Measurements from ENCODE around the gene ZNF423. TPM values are rescaled to one million over a fixed set of nuclear protein-coding genes. Genes with fewer than 3 reads are reported as not detected.

ZNF423 gene
- total RNA-seq, 2 donors from 2014 or later, result 12.3 to 29.3 TPM

DNA sequence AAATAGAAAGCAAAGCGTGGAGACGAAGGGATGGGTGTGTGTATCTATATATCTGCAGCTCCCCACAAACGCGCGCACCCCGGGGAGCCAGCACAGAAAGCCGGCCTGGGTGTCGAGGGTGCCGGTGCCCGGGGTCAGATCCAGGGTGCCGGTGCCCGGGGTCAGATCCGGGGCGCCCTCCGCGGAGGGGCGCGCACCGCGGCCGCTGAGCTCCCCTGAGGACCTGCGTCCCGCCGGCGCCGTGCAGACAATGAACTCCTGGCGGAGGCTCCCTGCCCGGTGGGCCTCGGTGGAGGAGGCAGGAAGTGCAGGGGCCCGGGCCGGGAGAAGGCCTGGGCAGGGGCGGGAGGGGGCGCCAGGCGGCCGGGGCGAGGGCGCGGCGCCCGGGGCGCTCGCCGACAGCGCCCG, 1.1 kb downstream of the ZNF423 start:
- intact Hi-C loops (cut with DNase I), result loop anchor here (5.0 to 10.0 kb wide), 4 partner anchors 152 to 362 kb away; no protein-coding TSS in a partner anchor
- no peak for DNase-seq (ENCODE audit: low spot score)

DNA sequence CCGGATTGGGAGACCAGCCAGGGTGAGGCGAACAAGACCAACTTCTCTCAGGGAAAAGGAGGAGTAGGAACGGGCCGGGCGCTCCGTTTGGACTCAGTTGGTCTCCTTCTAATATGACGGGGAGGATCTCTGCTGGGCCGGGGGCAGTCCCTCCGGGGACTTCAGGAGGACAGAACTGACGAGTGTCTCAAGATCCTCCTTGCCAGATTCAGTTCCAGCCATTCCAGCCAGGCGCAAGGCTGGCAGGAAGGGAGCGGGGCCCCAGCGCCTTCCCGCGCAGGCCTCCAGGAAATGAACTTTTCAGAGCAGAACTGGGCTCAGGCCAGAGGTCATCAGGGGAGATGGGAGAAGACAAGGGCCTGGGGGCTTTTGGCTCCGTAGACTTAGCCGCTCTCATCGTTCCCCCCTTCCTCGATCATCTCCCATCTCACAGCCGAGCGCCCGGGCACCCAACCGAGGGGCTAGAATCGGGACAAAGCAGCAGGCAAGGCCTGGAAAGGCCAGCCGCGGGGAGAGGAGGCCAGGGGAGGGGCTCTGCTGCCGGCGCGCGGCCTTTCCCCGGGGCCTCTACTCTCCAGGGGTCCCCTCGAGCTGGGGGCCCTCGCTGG, 1.6 kb downstream of the ZNF423 start:
- intact Hi-C loops (cut with DNase I), result loop anchor here in 1 of 2 donors (10.0 kb wide), 1 partner anchor 359 kb away; no protein-coding TSS in a partner anchor
- no peak for DNase-seq (ENCODE audit: low spot score)

DNA sequence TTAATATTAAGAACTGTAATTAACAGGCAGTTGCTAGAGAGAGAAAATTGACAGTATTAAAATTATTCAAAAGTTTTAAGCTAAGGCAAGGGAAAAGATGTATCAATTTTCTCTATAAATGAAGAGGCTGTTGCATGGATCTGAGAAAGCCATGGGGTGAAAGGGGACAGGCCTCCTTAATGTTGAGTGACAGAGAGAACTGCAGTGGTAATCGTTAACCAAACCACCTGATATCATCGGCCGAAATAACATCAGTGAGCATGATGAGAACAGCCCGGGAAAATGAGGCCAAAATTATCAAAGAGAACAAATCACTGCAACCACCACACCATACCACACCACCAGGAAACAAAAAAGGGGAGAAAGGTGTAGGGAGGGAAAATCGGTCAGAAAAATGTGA, 3.6 kb downstream of the ZNF423 start:
- no peak for DNase-seq (ENCODE audit: low spot score)
- intact Hi-C loops (cut with DNase I), result loop anchor here in 1 of 2 donors (10.0 kb wide), 1 partner anchor 357 kb away; no protein-coding TSS in a partner anchor

DNA sequence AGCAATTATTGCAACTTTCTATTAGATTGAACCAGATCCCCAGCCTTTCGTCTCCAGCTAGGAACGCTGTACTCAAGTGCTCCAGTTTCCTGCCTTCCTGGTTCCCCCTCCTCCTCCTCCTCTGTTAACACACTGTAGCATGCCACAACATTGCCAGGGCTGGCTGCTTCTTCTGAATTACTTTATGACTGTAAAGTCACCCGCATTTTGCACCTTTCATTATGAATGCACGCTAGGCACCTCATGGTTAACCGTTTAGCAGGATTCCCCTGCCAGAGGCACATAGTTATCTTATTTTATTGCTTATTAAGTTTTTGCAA, 4.5 kb downstream of the ZNF423 start:
- intact Hi-C loops (cut with DNase I), result loop anchor here in 1 of 2 donors (10.0 kb wide), 1 partner anchor 357 kb away; no protein-coding TSS in a partner anchor
- DNase-seq (ENCODE audit: low spot score), result no peak

DNA sequence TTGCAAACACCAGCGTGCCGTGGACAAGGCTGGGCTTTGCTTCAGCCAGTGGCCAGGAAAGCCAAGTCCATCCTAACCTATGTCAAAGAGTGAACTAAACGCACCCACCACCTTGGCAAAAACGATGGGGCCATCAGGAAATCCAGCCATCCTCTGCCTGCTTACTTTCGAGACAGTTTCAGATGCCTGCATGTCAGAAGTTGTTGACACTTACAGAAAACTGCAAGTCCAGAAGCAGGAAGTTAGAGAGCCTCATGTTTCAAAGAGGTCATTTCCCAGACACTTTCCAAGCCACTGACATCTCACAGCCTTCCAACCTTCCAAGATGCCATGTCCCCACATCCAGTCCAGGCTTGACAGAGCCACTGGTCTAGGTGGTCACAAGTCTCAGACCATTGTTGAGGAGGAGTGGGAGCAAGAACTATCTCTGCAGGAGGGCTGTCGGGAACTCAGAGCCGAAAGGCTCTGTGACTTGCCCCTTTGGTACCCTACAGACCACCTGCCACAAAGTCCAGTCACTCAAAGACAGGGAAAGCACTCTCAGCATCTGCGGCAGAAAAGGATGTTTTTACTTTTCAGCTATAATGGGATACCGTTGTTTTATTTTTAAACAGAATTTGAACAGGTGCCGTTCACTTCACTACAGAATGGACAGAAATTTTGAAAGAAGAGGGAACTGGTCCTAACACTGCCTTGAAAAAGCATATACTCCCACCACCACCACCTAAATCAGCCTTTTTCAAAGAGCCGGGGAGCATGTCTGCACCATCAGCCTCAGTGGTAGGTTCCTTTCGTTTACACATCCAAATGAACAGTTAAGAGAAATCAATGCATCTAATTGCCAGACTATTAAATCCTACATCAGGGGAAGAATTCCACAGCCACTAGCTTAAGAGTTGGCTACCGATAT, 5.1 kb downstream of the ZNF423 start:
- intact Hi-C loops (cut with DNase I), result loop anchor here in 1 of 2 donors (10.0 kb wide), 1 partner anchor 356 kb away; no protein-coding TSS in a partner anchor

DNA sequence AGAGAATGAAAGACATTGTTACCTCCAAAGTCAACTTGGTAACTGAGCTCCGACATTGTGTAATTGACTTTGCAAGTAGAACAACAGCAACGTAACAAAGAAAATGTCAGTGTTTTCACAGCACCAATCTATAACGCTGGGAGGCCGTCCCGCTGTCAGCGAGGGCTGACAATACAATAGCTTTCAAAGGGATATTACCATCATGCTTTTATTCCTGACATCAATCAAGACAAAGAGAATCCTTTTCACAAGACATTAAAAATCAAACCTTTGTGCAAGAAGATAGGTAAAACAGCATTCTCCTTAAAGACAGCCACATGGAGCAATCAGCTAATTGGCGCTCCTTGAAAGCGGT, 6.2 kb downstream of the ZNF423 start:
- no peak for DNase-seq (ENCODE audit: low spot score)
- intact Hi-C loops (cut with DNase I), result loop anchor here in 1 of 2 donors (10.0 kb wide), 1 partner anchor 355 kb away; no protein-coding TSS in a partner anchor

More for the DNA sequence above, 5.1 kb downstream of the ZNF423 start:
- no peak for DNase-seq (ENCODE audit: low spot score)

DNA sequence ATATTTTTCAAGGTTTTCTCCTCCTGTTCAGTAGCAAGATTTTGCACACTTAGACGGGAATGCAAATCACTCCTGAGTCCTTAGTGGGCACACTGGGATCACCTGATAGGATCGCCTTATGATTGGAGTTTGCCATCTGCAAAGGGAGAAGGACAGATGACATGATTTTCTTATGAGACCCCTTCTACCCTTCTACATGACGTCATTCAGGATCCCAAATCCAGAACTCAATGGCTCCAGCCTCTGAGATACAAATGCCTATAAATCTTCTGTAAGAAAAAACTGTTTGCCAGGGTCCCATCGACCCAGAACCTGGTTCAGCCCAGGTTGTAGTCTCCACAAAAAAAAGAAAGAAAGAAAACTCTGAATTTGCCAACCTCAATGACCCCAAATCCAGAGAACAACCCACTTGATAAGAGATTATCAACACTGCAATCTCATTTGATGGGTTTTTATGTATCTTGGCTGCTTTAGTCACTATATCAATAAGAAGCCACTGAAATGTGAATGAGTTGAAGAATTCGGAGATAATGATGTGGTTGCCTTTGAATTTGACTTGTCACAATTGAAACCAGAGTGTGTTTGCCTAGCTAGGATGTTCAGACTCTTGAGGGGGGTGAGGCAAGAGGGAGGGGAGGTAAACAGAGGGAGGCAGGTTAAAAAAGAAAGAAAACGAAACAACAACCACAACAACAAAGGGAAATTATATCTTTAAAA, 6.7 kb downstream of the ZNF423 start:
- DNase-seq (ENCODE audit: low spot score), result no peak
- intact Hi-C loops (cut with DNase I), result no loop called here

DNA sequence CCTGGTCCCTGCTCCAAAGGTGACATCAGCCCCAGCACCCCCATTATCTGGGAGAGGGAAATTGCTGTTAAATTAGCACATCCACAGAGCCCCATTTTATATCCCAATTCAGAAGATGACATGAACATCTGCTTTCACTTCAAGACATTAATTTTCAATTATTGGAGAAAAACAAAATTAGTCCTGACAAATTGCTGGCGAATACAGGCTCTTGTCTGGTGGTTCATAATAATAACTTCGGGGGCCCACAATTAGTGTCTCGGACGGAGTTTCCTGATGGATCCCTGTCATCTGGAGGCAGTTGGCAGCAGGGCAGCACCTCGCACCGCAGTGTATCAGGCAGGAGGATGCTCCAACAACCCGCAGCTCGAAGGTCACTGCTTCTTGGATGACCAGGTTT, 7.4 kb downstream of the ZNF423 start:
- DNase-seq (ENCODE audit: low spot score), result peak; percentile 43
- intact Hi-C loops (cut with DNase I), result no loop called here

DNA sequence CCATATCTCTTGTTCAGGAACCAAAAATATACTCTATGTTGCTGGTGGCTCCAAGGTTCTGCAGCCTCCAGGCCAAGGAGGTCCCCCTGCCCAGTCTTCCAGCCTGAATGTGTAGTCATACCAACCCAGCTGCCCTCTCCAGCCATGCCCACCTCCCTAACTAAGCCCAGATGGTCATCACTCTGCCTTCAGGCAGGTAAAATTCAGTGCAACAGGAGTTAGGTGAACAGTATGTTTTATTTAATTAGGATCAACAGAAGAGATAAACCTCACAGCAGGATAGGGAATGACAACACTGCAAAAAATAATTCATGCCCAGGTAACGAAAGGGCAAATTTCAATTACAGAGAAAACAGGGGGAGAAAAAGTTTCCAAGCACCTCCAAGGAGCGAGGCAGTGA, 9.1 kb downstream of the ZNF423 start:
- DNase-seq (ENCODE audit: low spot score), result no peak
- intact Hi-C loops (cut with DNase I), result loop anchor here in 1 of 2 donors (1.0 kb wide), 1 partner anchor 25 kb away; no protein-coding TSS in a partner anchor

DNA sequence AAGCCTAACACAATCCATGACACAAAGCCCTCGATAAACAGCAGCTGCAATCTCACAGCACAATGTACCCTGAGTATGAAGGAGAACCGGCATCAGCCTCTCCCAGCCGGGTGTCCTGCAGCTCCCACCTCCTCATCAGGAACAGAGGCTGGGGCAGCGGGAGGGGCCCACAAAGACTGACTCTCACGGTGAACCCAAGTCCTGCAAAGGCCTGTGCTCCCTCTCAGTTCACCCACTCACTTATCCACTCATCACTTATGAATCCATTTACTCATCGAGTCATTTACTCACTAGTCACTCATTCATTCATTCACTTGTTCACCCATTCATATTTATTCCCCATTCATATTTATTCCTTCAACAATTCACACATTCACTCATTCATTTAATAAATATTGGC, 11.6 kb downstream of the ZNF423 start:
- intact Hi-C loops (cut with DNase I), result no loop called here
- DNase-seq (ENCODE audit: low spot score), result no peak

DNA sequence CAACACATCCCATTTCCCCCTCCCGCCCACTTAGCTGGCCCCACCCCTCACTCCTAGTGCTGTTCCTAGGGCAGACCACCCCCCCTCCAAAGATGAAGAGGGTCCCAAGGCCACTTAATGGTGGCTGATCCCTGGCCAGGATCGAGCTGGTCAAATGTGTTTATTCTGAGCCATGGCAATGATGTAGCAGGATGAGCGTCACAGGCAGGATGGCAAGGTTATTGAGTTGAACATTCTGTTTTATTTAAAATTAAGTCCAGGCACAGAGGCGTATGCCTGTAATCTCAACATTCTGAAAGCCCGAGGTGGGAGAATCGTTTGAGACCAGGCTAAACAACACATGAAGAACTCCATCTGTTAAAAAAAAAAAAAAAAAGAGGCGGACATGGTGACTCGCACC, 12.2 kb downstream of the ZNF423 start:
- no peak for DNase-seq (ENCODE audit: low spot score)
- intact Hi-C loops (cut with DNase I), result no loop called here

DNA sequence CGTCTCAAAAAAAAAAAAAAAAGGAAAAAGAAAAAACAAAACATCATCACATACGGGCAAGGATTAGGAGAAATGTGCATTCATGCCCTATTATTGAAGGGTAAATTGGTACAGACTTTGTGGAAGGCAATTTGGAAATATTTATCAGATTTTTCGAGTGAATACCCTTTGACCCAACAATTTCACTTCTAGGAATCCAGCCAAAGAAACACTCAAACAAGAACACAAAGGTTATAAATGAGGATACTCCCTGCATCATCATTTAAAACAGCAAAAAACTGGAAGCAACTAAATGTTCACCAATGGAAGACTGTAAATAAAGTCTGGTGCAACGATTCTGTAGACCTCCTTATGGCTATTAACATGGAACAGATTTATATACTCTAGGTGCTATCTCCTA, 12.9 kb downstream of the ZNF423 start:
- no peak for DNase-seq (ENCODE audit: low spot score)
- intact Hi-C loops (cut with DNase I), result no loop called here

DNA sequence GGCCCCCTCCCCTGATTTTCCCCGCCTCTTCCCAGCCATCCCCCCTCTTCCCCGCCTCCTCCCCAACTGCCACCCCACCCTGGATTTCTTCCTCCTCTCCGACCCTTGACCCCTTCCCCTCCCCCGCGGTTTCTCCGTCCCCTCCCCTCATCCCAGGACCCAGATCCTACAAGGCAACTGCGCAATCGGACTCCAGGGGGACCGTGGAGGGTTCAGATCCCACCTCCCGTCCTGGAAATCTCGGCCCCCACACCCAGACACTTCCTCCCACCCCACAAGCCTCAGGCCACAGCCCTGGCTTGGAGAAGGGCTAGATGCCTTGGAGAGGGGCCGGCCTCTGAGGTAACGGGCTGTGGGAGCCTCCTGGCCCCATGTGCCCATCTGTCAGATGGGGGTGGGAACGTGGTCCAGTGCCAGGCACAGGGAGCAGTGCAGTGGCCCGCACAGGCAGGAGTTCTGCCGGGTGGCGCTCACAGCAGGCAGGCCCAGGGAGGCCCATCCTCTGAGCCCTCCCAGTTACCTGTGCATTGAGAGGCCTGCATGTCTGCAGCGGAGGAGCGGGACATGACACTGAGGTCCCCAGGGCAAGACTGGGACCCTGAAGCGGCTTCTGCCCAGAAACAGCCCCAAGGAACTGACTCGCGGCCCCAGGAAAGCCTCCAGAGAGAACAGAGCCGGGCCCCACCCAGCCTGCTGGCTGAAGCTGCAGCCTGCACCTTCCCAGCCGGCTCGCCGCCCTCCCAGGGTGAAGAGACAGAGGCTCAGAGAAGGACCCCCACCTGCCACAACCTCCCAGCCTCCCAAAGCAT, 16.7 kb downstream of the ZNF423 start:
- intact Hi-C loops (cut with DNase I), result no loop called here
- DNase-seq (ENCODE audit: low spot score), result no peak

DNA sequence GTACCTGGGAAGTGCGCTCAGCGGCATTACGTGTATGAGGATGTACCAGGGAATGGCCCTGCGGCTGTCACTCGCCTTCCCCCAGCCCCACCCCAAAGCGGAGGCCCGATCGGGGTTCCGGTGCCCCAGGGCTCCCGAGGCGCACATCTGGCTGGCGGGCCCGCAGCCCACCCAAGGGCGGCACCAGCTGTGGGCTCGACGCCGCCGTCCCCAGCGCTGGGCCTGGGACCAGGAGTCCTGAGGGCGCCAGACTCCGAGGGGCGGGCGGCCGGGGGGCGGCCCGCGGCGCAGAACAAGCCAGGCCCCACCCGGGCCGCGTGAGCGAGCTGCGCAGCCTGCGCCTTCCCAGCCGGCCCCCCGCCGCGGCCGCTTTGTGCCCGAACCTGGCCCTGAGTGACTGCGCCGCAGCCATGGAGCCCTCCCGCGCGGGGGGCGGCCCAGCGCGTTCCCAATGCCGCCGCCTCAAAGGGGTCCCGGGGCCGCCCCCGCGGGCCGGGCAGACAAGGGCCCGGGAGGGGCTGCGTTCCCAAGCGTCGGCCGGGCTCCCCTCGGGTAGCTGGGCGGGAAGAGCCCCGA, 17.4 kb downstream of the ZNF423 start:
- intact Hi-C loops (cut with DNase I), result no loop called here
- DNase-seq (ENCODE audit: low spot score), result no peak

DNA sequence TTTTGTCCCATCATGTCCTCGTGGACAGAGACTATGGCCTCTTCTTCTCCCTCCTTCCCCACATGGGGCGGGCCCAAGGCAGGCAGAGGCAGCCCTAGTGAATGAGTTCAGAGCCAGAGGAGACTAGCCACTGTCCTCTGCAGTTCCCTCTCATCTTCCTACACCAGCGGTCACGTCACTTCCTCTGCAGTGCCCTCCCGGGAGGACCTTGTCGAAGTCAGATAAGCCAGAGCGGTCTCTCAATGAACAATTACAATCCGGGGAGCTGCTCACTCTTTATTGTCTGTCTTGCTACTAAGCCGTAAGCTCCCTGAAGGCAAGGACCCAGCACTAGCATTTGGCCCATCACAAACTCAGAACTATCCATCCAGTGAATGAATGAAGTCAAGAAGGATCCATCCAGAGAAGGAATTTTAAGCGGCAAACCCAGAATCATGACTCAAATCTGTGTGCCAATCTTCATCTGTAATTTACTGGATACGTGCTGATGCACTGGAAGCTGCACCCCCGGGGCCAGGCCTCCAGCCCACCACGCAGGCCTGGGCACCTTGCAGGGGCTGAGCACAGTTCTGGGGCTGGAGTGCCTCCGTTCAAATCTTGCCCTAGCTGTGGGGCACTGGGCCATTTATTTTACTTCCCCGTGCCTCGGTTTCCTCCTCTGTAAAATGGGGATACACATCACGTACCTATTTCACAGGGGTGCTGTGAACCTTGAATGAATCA, 18.1 kb downstream of the ZNF423 start:
- DNase-seq (ENCODE audit: low spot score), result no peak
- intact Hi-C loops (cut with DNase I), result no loop called here

DNA sequence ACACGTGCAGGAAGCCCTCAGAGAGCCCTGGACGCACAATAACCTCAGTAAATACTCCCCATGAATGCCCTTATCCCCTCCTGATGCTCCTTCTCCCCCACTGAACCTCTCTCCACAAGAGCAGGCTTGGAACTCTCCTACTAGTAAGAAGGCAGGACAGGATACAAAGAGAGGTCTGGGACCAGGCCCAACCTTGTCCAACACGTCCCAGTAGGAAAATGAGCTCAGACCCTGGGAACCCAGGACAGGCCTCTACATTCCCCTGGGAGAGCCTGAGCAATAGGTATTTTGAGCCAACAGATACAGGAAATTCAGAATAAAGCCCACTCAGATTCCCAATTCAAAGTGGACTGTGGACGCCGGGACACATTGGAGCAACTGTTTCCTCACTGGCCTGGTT, 19.2 kb downstream of the ZNF423 start:
- intact Hi-C loops (cut with DNase I), result no loop called here

DNA sequence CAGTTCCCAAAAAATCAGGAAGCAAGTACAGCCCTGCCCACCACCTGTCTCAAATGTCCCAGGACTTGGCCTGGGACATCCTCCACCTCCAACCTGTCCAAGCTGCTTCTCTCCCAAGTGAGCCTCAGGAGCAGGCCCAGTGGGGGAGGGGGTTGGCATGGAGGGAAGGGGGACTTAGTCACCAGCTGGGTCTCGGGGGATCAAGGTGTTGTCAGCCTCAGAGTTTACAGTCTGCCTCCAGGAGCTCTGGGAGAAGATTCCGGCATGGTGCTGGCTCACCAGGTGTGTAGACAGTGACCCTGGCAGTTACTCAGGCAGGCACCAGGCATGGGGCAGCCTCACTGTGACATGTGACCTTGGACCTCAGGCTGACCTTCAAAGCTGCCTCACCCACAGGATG, 19.7 kb downstream of the ZNF423 start:
- intact Hi-C loops (cut with DNase I), result no loop called here
- no peak for DNase-seq (ENCODE audit: low spot score)

More for the DNA sequence above, 19.2 kb downstream of the ZNF423 start:
- DNase-seq (ENCODE audit: low spot score), result no peak

DNA sequence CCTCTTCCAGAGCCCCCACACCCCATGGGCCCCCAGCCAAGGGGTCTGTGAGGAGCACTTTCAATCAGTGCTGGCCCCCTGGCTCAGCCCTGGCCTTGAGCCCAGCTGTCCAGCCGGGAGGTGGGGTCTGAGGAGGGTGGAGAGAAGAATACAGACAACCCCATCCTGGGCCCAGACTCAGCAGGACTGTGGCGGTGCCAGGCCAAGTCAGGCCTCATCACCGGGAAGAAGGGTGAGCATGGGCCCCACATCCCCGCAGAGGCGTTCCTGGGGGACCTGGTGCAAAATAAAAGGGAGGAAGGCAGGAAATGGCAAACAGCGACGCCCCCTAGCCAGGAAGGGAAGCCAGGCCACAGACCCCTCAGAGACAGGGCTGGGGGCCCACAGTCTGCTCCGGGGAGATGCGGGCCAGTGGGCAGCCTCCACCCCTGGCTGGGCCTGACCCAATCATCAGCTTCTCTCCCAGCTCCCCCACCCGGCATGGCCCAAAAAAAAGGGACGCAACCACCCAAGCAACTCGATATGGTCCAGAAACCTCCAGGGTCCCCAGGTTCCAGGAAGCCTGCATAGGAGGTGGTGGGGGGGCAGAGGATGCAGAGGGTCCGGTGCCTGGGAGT, 20.6 kb downstream of the ZNF423 start:
- no peak for DNase-seq (ENCODE audit: low spot score)
- intact Hi-C loops (cut with DNase I), result no loop called here

Data from posterior vena cava (tissue), 2 donors.